Lung microvascular endothelial cell (primary cell): ENCODE data around the gene FOSL1. TPM values are rescaled to one million over a fixed set of nuclear protein-coding genes. Genes with fewer than 3 reads are reported as not detected.
"Not testable (repeated sequence)": the region's sequence is repeated elsewhere in the genome, so short reads cannot be mapped to it uniquely, and the experiment has no call there.

Source experiments
- DNase-seq, 2 donors: peaks; one replicate each; pipeline versions ENCODE4 v3.0.0 to v3.0.0-alpha.2; 2010; ENCODE audit warnings: low read depth in 2 of 2
- total RNA-seq: library from RNA; depleted of rRNA; stranded (reverse); fragments of >200 nt; gene quantifications from 2 replicates; pipeline ENCODE4 v1.2.1, GENCODE V29; 2014

The FOSL1 gene
- total RNA-seq, 1 donor from 2014 or later, result 0.99 TPM

DNA sequence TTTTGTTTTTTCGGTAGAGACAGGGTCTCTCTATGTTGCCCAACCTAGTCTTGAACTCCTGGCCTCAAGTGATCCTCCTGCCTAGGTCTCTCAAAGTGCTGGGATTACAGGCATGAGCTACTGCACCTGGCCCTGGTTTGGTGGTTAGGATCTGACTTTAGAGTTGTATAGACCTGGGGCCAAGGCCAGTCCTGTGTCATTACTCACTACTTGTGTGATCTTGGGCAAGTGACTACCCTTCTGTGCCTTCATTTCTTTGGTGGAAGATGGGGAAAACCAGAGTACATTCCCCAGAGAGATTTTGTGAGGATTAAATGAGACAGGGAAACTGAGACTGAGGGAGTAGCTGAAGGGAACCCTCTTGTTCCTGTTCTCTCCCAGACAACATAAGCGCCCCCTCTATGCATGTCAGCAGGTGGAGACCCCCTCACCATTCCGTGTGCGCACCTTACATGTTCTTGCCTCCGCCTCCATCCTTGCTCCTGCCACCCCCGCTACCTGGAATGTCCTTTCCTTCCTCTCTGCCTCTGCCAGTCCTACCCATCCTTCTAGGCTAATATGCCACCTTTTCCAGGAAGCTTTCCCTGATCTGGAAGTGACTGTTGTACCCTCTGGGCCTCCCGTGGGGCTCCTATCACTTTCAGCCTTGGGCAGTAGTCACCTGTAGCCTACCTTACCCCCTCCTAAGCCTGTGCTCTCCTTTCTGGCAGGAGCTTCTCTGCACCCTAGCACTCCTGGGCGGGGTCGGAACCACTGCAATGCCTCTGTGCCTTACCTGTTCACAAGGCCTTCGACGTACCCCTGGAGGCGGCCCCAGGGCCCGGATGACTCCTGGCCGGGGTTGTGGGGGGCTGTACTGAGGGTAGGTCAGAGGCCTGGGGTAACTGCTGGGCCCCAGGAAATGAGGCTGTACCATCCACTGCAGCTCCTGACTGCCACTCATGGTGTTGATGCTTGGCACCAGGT lies 3.9 kb downstream of the FOSL1 start:
- DNase-seq, result no peak

DNA sequence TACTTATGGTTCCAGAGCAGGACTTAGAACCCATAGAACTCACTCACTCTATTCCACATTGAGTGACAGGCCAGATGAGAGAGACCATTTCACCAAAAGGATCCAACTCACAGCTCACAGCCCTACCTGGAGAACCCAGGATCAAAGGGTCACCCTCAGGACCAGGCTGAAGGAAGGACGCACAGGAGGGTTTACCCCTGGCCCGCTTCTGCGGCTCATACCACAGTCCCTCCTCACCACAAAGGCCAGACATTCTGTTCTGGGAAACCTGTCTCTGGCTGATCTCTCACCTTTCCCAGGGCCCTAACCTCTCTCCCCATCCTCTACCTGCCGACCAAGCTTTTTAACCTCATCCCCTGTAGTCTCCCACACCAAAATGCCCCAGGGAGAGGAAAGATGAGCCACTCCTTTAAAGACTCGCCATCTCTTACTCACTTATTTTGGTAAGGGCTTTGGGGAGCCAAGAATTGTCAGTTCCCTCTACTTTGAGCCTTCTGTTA lies 4.7 kb downstream of the FOSL1 start:
- no peak for DNase-seq

DNA sequence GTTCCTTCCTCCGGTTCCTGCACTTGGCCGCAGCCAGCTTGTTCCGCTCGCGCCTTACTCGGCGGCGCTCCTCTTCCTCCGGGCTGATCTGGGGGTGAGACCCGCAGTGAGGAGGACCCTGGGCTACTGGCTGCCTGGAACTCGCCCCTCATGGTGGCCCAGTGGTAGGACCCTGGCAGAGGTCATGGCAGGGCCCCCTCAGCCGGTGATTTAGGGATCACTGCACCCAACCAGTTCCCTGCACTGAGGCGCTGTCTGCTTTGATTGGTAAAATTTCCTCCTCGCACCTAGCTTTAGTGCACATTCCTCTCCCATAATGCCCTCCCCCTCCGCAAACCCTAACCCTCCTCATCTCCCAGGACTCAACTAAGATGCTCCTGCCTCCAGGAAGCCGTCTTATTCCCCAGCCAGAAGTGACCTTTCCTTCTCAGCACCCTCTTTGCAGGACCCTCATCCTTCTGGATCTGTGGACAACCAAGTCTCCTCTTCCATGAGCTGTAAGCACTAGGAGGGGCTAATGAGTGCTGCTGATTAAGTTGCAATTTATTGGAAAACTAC lies 6.1 kb downstream of the FOSL1 start:
- peak in 1 of 2 donors; percentile 66 for DNase-seq

DNA sequence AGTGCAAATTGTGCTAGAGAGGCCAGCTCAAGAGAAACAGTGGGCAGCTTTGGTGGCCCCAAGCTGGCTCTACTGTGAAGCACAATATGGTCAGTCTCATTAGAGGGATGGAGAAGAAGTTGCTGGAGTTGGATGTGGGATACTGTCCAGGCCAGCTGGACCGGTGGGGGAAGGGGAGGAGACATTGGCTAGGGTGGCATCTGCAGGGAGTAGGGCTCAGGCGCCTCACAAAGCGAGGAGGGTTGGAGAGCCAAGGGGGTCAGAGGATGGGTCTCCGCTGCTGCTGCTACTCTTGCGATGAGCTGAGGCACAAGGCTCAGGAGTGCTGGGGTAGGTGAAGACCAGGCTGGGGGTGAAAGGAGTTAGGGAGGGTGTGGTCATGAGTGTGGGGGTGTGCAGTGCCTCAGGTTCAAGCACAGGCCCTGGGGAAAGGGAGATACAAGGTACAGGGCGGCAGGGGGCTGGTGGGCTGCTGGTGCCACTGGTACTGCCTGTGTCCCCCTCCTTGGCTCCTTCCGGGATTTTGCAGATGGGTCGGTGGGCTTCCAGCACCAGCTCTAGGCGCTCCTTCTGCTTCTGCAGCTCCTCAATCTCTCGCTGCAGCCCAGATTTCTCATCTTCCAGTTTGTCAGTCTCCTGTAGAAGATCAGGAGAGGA lies 7.4 kb downstream of the FOSL1 start:
- DNase-seq, result no peak

DNA sequence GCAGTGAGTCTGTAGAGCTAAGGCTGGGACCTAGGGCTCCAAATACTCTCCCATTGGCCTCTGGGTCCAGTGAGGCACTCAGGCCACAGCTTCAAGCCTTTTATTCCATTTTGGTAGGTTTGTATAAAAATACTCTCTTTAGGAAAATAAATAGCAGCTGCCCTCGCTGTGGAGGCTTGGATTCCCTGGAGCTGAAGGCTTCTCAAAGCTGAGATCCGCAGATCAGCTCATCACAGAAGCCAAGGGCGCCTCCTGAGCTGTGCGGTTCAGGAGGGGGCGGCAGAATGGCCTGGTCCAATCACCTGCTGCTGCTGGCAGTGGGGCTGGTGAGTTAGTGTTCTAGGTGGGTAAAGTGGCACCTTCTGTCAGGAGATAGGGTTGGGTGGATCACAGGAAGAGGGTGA lies 8.0 kb downstream of the FOSL1 start:
- not testable (repeated sequence) for DNase-seq

- DNase-seq, result peak; percentile 55 to 93
Measured at GRCh38 chr11:65891219-65892136, 8.7 kb downstream of the FOSL1 start.

- DNase-seq, result peak; percentile 96 to 97
Measured at GRCh38 chr11:65890324-65891218, 9.6 kb downstream of the FOSL1 start, which contains the start of gene CCDC85B. Gene CCDC85B, plus strand, starts transcription at chr11:65890673. Its CDS starts 111 bp downstream, at chr11:65890784.

DNA sequence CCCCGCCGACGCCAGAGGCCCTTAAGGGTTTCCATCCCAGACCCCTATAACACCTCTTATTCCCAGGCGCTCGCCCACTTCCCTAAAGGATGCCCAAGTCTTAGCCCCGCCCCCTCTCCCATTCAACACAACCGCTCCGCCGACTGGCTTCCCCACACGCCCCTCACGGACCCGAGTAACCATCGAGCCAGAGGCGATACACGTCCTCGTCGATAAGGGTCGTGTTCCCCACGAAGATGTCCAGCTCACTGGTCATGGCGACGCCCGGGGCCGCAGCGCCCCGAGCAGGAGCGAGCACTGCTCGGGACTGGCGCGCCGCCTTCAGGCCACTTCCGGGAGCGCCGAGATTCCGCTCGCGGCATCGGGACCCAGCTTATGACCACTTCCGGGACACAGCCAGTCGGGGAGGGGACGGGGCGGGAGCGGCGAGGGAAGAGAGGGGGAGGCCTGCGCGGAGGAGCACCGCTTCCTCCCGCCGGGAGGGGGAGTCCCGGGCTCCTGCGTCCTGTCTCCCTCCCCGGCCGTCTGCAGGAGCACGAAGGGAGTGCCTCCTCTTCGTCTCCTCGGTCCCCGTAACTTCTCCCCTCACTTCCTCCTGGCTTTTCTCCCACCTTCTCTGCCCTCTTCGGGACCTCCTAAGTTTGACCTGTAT lies 11.9 kb downstream of the FOSL1 start, which contains the start of gene FIBP:
TSS of gene FIBP (minus strand) at position 309 of the 652 bp plus-strand sequence. CDS start at position 256, 53 bp downstream.
- peak; percentile 97 to 98 for DNase-seq

GRCh38 chr11:65887723-65888162 lies 12.4 kb downstream of the FOSL1 start:
- DNase-seq, result peak in 1 of 2 donors; percentile 50

GRCh38 chr11:65886826-65887722 lies 13.1 kb downstream of the FOSL1 start:
- no peak for DNase-seq

- DNase-seq, result no peak
Measured at GRCh38 chr11:65885808-65886536, 14.2 kb downstream of the FOSL1 start.

DNA sequence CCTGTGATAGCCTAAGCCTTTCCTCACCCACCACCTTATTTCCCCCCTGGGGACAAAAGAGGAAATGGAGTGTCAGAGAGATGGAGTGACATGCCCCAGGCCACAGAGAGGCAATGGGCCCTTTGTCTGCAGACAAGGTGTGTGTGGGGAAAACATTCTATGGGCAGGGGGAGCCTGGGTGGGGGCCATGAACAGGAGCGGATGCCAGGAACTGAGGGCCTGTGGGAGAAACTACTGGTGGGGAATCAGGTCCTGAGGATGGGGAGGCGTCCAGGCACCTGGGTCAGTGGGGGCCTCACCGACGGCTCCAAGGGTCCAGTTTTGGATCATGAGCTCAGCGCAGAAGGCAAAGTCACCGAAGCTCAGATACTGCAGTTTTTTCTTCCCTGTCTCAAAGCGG lies 15.0 kb downstream of the FOSL1 start:
- DNase-seq, result no peak

GRCh38 chr11:65884716-65885092 lies 15.5 kb downstream of the FOSL1 start:
- peak; percentile 81 to 90 for DNase-seq

DNA sequence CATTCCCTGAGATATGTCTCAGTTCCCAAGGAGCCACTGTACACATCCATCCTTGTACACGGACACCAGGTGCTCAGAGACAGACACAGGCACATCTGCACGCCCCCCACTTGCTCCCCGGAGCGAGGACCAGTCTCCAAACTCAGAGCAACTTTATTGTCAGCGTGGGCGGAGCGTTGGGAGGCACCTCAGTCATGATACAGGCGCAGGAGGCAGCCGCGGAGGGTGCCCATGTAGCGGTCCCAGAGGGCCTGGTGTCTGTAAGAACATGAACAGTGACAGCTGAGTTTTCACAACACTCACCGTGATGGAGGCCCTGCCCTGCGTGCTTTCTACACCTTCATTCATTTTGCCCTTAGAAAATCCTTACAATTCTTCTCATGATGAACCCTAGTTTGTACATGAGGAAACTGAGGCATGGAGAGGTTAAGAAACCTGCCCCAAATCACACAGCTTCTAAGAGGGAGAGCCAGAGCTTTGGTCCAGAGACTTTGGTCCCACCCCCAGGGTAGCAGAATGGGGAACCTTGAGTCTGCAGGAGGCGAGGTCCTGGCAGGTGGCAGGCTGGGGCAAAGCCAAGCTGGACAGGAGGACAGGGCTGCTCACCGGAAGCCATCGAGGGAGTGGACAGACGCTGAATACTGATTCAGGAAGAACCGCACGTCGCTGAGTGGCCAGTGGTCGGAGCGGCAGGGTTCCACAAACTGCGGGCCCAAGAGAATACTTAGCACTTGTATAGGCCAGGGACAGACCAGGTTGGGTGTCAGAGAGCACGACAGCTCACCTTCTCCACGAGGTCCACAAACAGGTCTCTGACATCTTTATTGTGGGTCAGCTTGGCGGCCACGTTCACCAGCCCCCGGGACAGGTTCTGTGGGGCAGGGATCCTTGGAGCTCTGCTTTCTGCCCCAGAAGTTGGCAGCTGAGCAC lies 16.1 kb downstream of the FOSL1 start:
- DNase-seq, result no peak

DNA sequence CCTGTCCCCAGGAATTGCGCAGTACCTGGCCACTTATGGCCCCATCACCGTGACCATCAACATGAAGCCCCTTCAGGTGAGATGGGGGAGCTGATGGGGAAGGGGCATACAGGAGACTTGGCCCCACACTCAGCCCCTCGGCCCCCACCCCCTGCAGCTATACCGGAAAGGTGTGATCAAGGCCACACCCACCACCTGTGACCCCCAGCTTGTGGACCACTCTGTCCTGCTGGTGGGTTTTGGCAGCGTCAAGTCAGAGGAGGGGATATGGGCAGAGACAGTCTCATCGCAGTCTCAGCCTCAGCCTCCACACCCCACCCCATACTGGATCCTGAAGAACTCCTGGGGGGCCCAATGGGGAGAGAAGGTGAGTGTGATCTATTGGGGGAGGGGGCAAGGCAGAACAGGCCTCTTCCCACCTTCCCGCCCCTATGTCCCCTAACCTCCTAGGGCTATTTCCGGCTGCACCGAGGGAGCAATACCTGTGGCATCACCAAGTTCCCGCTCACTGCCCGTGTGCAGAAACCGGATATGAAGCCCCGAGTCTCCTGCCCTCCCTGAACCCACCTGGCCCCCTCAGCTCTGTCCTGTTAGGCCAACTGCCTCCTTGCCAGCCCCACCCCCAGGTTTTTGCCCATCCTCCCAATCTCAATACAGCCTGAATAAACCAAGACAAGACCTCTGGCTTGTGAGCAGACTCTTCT lies 17.0 kb downstream of the FOSL1 start:
- no peak for DNase-seq
